NCI-H2107 (cell line): ENCODE data around the gene LIPT2.
A peak's percentile ranks its signal among the peaks of the same experiment; 100 is the strongest.

Source experiments
- DNase-seq: peaks from one replicate; lab custom pipeline; 2025; lab: John Stamatoyannopoulos, UW

The LIPT2 gene

GRCh38 chr11:74494916-74495315 lies 1.4 kb upstream of the LIPT2 start:
- DNase-seq, result no peak

- peak; percentile 69 for DNase-seq
Observed at GRCh38 chr11:74493791-74494630, 487 bp upstream of the LIPT2 start.

- no peak for DNase-seq
Observed at GRCh38 chr11:74492084-74492483, 1.4 kb downstream of the LIPT2 start.

- no peak for DNase-seq
Observed at GRCh38 chr11:74490941-74491340, 2.6 kb downstream of the LIPT2 start.

GRCh38 chr11:74487875-74488274 lies 5.6 kb downstream of the LIPT2 start:
- DNase-seq, result no peak

GRCh38 chr11:74485868-74486267 lies 7.7 kb downstream of the LIPT2 start:
- DNase-seq, result no peak

- no peak for DNase-seq
Observed at GRCh38 chr11:74480688-74481417, 12.7 kb downstream of the LIPT2 start.

GRCh38 chr11:74479732-74480123 lies 13.8 kb downstream of the LIPT2 start:
- no peak for DNase-seq

GRCh38 chr11:74478877-74479731 lies 14.4 kb downstream of the LIPT2 start:
- DNase-seq, result no peak

GRCh38 chr11:74476536-74476935 lies 17.0 kb downstream of the LIPT2 start:
- no peak for DNase-seq

- DNase-seq, result no peak
Observed at GRCh38 chr11:74474316-74474715, 19.2 kb downstream of the LIPT2 start.

GRCh38 chr11:74473382-74474173 lies 19.9 kb downstream of the LIPT2 start:
- no peak for DNase-seq

GRCh38 chr11:74471668-74472429 lies 21.7 kb downstream of the LIPT2 start:
- DNase-seq, result no peak

GRCh38 chr11:74471037-74471436 lies 22.5 kb downstream of the LIPT2 start:
- no peak for DNase-seq

GRCh38 chr11:74470526-74470925 lies 23.0 kb downstream of the LIPT2 start:
- peak; percentile 17 for DNase-seq

- no peak for DNase-seq
Observed at GRCh38 chr11:74468936-74469335, 24.6 kb downstream of the LIPT2 start.

GRCh38 chr11:74468521-74468920 lies 25.0 kb downstream of the LIPT2 start:
- DNase-seq, result no peak

GRCh38 chr11:74468058-74468457 lies 25.5 kb downstream of the LIPT2 start:
- DNase-seq, result no peak

GRCh38 chr11:74466916-74467885 lies 26.3 kb downstream of the LIPT2 start, which contains the start of gene KCNE3:
KCNE3 (minus strand) TSS chr11:74467549; CDS start chr11:74457563, 9,986 bp downstream.
- no peak for DNase-seq
